DOHH2 (cell line): ENCODE measurements around the gene AVPR2.

Source experiments
- CTCF ChIP-seq: fragments of 200-600 bp; sonication (generic); IDR thresholded peaks from one replicate; pipeline ENCODE4 v1.5.1; 2014; ENCODE audit warnings: antibody characterized with exemption, mild to moderate bottlenecking, low read depth, low read length; ENCODE audit not compliant: poor library complexity, severe bottlenecking
- EZH2phosphoT487 ChIP-seq: fragments of 200-600 bp; sonication (generic); IDR thresholded peaks from 2 replicates; pipeline ENCODE4 v1.6.1; 2017; ENCODE audit warnings: borderline replicate concordance, mild to moderate bottlenecking, antibody characterized with exemption, low read length, moderate library complexity, mixed read lengths

- TF ChIP-seq EZH2phosphoT487 (no peak), CTCF (no peak)
Observed at GRCh38 chrX:153881281-153881680, 23.2 kb upstream of the AVPR2 start.
